SK-N-SH treated with all-trans-retinoic acid at 6 μM for 48 hours (cell line): ENCODE data around the gene FAM47C.

Source experiments
- ATAC-seq: fragments of 200-7000 bp; cut with Tn5 transposase; 3 replicates; pipeline ENCODE4 v1.9.1; 2020; ENCODE audit warnings: mild to moderate bottlenecking, moderate library complexity
- ARNTL ChIP-seq: fragments of 450-650 bp; formaldehyde crosslinking; IDR thresholded peaks from 2 replicates; pipeline ENCODE4 v1.5.0; 2020; ENCODE audit warnings: low read depth, mild to moderate bottlenecking, moderate library complexity, borderline replicate concordance
- BACH2 ChIP-seq: fragments of 250-450 bp; sonication (Bioruptor Pico); IDR thresholded peaks from 2 replicates; pipeline ENCODE4 v1.9.0; 2021; ENCODE audit warnings: mild to moderate bottlenecking, borderline replicate concordance
- CREB5 ChIP-seq: fragments of 250-450 bp; sonication (Bioruptor Pico); IDR thresholded peaks from 2 replicates; pipeline ENCODE4 v1.5.1; 2020; ENCODE audit warnings: low read depth, mild to moderate bottlenecking, moderate library complexity
- CSDC2 ChIP-seq: fragments of 250-450 bp; sonication (Bioruptor Pico); IDR thresholded peaks from 2 replicates; pipeline ENCODE4 v1.5.0; 2020; ENCODE audit warnings: mild to moderate bottlenecking, moderate library complexity
- ESRRG ChIP-seq: fragments of 250-450 bp; sonication (Bioruptor Pico); IDR thresholded peaks from 2 replicates; pipeline ENCODE4 v1.6.1; 2021; ENCODE audit warnings: mild to moderate bottlenecking
- GLIS3 ChIP-seq: fragments of 250-450 bp; sonication (Bioruptor Pico); IDR thresholded peaks from 2 replicates; pipeline ENCODE4 v1.5.0; 2020; ENCODE audit warnings: mild to moderate bottlenecking, moderate library complexity
- ISL1 ChIP-seq: fragments of 250-450 bp; sonication (Bioruptor Pico); IDR thresholded peaks from 2 replicates; pipeline ENCODE4 v2.1.2; 2022; ENCODE audit warnings: mild to moderate bottlenecking, moderate library complexity
- OSR1 ChIP-seq: fragments of 250-450 bp; sonication (Bioruptor Pico); IDR thresholded peaks from 2 replicates; pipeline ENCODE4 v1.8.0; 2022; ENCODE audit warnings: moderate library complexity, mild to moderate bottlenecking, inconsistent platforms
- SNAI2 ChIP-seq: fragments of 250-450 bp; sonication (Bioruptor Pico); IDR thresholded peaks from 2 replicates; pipeline ENCODE4 v1.5.0; 2020; ENCODE audit warnings: mild to moderate bottlenecking, moderate library complexity
- TCF4 ChIP-seq: fragments of 250-450 bp; sonication (Bioruptor Pico); IDR thresholded peaks from 2 replicates; pipeline ENCODE4 v1.8.0; 2021; ENCODE audit warnings: mild to moderate bottlenecking, moderate library complexity, borderline replicate concordance
- TOX ChIP-seq: fragments of 250-450 bp; sonication (Bioruptor Pico); IDR thresholded peaks from 2 replicates; pipeline ENCODE4 v1.8.0; 2021; ENCODE audit warnings: mild to moderate bottlenecking, moderate library complexity, borderline replicate concordance
- ZC3H10 ChIP-seq: fragments of 250-450 bp; sonication (Bioruptor Pico); IDR thresholded peaks from 2 replicates; pipeline ENCODE4 v1.5.1; 2021; ENCODE audit warnings: mild to moderate bottlenecking, moderate library complexity
- ZFP3 ChIP-seq: fragments of 250-450 bp; sonication (Bioruptor Pico); IDR thresholded peaks from 2 replicates; pipeline ENCODE4 v1.5.0; 2020; ENCODE audit warnings: mild to moderate bottlenecking, moderate library complexity
- ZFP30 ChIP-seq: fragments of 450-650 bp; formaldehyde crosslinking; IDR thresholded peaks from 2 replicates; pipeline ENCODE4 v1.5.0; 2022; ENCODE audit warnings: mild to moderate bottlenecking, moderate library complexity
- ZNF565 ChIP-seq: fragments of 450-650 bp; formaldehyde crosslinking; conservative IDR thresholded peaks from 2 replicates; pipeline ENCODE4 v1.5.0; 2020; ENCODE audit warnings: low read depth, mild to moderate bottlenecking, moderate library complexity
- ZNF70 ChIP-seq: fragments of 450-650 bp; formaldehyde crosslinking; IDR thresholded peaks from 2 replicates; pipeline ENCODE4 v1.5.0; 2020; ENCODE audit warnings: mild to moderate bottlenecking, moderate library complexity
- TF ChIP-seq, protein P1 (sequence below): fragments of 250-450 bp; sonication (Bioruptor Pico); IDR thresholded peaks from 2 replicates; pipeline ENCODE4 v1.5.0; 2020; ENCODE audit warnings: mild to moderate bottlenecking, moderate library complexity
- TF ChIP-seq, protein P2 (sequence below): fragments of 250-450 bp; sonication (Bioruptor Pico); IDR thresholded peaks from 2 replicates; pipeline ENCODE4 v1.8.0; 2021; ENCODE audit warnings: low read depth, mild to moderate bottlenecking, moderate library complexity, borderline replicate concordance
- TF ChIP-seq, protein P3 (sequence below): fragments of 250-450 bp; sonication (Bioruptor Pico); IDR thresholded peaks from 2 replicates; pipeline ENCODE4 v1.5.1; 2021; ENCODE audit warnings: mild to moderate bottlenecking, moderate library complexity

Gene FAM47C

DNA sequence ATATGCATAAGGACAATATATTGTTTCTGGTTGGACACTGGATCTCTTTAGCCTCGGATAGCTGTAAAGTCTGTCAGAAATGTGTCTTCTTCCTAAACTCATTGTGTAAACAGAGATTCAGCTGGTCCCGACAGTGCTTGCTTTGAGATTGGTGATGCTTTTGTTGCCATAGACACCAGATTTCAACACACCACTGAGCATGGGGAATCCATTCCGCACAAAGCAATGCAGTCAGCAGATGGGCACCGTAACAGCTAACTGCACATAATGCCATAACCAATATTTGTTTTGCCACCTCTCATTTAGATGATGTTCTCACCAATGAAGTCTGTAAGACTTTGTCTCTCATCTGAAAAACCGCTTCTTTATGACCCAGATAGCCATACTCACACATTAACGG is 33.3 kb upstream of the FAM47C start (continued):
- TF ChIP-seq, protein P1, sequence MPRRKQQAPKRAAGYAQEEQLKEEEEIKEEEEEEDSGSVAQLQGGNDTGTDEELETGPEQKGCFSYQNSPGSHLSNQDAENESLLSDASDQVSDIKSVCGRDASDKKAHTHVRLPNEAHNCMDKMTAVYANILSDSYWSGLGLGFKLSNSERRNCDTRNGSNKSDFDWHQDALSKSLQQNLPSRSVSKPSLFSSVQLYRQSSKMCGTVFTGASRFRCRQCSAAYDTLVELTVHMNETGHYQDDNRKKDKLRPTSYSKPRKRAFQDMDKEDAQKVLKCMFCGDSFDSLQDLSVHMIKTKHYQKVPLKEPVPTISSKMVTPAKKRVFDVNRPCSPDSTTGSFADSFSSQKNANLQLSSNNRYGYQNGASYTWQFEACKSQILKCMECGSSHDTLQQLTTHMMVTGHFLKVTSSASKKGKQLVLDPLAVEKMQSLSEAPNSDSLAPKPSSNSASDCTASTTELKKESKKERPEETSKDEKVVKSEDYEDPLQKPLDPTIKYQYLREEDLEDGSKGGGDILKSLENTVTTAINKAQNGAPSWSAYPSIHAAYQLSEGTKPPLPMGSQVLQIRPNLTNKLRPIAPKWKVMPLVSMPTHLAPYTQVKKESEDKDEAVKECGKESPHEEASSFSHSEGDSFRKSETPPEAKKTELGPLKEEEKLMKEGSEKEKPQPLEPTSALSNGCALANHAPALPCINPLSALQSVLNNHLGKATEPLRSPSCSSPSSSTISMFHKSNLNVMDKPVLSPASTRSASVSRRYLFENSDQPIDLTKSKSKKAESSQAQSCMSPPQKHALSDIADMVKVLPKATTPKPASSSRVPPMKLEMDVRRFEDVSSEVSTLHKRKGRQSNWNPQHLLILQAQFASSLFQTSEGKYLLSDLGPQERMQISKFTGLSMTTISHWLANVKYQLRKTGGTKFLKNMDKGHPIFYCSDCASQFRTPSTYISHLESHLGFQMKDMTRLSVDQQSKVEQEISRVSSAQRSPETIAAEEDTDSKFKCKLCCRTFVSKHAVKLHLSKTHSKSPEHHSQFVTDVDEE: no peak
- TF ChIP-seq ZC3H10 (CRISPR knock-in tag): no peak
- TF ChIP-seq, all 23 proteins: peak for 0

- TF ChIP-seq ZFP30 (CRISPR knock-in tag): no peak
- no peak for TF ChIP-seq ISL1 (CRISPR knock-in tag)
- TF ChIP-seq GLIS3 (CRISPR knock-in tag): no peak
- TF ChIP-seq TOX (CRISPR knock-in tag): no peak
- TF ChIP-seq, protein P2, sequence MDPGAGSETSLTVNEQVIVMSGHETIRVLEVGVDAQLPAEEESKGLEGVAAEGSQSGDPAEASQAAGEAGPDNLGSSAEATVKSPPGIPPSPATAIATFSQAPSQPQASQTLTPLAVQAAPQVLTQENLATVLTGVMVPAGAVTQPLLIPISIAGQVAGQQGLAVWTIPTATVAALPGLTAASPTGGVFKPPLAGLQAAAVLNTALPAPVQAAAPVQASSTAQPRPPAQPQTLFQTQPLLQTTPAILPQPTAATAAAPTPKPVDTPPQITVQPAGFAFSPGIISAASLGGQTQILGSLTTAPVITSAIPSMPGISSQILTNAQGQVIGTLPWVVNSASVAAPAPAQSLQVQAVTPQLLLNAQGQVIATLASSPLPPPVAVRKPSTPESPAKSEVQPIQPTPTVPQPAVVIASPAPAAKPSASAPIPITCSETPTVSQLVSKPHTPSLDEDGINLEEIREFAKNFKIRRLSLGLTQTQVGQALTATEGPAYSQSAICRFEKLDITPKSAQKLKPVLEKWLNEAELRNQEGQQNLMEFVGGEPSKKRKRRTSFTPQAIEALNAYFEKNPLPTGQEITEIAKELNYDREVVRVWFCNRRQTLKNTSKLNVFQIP: no peak
- no peak for TF ChIP-seq ZNF70
- no peak for TF ChIP-seq TCF4 (CRISPR knock-in tag)
- TF ChIP-seq SNAI2 (CRISPR knock-in tag): no peak
- TF ChIP-seq, all 23 proteins: peak for 0
- no peak; the same call in 2 of the 3 replicates for ATAC-seq
Measured at GRCh38 chrX:36978886-36979285, 29.3 kb upstream of the FAM47C start.

DNA sequence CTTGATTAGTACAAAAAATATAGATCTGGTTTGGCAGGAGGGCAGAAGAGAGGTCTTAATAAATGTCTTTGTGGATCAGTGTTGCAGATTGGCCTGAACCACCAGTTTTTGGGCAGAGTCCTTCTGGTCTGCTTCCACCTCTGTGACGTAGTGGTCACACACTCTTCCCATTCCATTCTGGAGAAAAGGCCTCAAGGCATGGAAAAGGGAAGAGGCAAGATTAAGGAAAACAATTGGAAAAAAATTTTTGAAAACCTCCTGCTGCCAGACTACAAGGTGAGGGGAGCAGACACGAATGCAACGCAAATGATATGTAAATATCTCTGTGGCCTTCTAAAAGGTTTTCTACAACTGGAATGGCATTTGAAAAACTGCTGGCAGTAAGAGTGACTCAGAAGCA is 24.3 kb upstream of the FAM47C start:
- no peak for ATAC-seq
- TF ChIP-seq GLIS3 (CRISPR knock-in tag): no peak
- no peak for TF ChIP-seq ZC3H10 (CRISPR knock-in tag)
- TF ChIP-seq, protein P2: no peak
- no peak for TF ChIP-seq ESRRG
- no peak for TF ChIP-seq ZFP3
- no peak for TF ChIP-seq ISL1 (CRISPR knock-in tag)
- no peak for TF ChIP-seq ARNTL (CRISPR knock-in tag)
- TF ChIP-seq OSR1 (CRISPR knock-in tag): no peak
- no peak for TF ChIP-seq CREB5 (CRISPR knock-in tag)
- TF ChIP-seq TCF4 (CRISPR knock-in tag): no peak
- TF ChIP-seq BACH2: no peak
- TF ChIP-seq TOX (CRISPR knock-in tag): no peak
- no peak for TF ChIP-seq ZNF565
- no peak for TF ChIP-seq SNAI2 (CRISPR knock-in tag)
- TF ChIP-seq ZNF70: no peak
- TF ChIP-seq, protein P3, sequence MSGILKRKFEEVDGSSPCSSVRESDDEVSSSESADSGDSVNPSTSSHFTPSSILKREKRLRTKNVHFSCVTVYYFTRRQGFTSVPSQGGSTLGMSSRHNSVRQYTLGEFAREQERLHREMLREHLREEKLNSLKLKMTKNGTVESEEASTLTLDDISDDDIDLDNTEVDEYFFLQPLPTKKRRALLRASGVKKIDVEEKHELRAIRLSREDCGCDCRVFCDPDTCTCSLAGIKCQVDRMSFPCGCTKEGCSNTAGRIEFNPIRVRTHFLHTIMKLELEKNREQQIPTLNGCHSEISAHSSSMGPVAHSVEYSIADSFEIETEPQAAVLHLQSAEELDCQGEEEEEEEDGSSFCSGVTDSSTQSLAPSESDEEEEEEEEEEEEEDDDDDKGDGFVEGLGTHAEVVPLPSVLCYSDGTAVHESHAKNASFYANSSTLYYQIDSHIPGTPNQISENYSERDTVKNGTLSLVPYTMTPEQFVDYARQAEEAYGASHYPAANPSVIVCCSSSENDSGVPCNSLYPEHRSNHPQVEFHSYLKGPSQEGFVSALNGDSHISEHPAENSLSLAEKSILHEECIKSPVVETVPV: no peak
- no peak for TF ChIP-seq CSDC2 (CRISPR knock-in tag)
- TF ChIP-seq, all 23 proteins: peak for 0

- peak; percentile 44; the same call in 2 of the 3 replicates for ATAC-seq
Measured at GRCh38 chrX:36985416-36986209, 22.6 kb upstream of the FAM47C start.
